HL-60 (cell line): ENCODE data around the gene OR2A12.
"Not testable (repeated sequence)": the region's sequence is repeated elsewhere in the genome, so short reads cannot be mapped to it uniquely, and the experiment has no call there.

Source experiments
- DNase-seq, 2 experiments: peaks; one replicate each; pipeline ENCODE4 v3.0.0-alpha.2; 2010 to 2020; ENCODE audit warnings: low read depth in 1 of 2, low spot score in 1 of 2
- H3K27ac ChIP-seq: fragments of 250-450 bp; sonication (Bioruptor Pico); replicated peaks from 2 replicates; pipeline ENCODE4 v1.5.1; 2020; ENCODE audit warnings: mild to moderate bottlenecking, moderate library complexity
- H3K27me3 ChIP-seq: fragments of 250-450 bp; sonication (Bioruptor Pico); 2 replicates; pipeline ENCODE4 v1.5.1; 2021; ENCODE audit warnings: mild to moderate bottlenecking, moderate library complexity; ENCODE audit not compliant: insufficient read depth, poor library complexity, severe bottlenecking
- H3K4me3 ChIP-seq: replicated peaks from 2 replicates; pipeline ENCODE4 v1.5.1; 2011; ENCODE audit warnings: mild to moderate bottlenecking, control low read depth, low read length; ENCODE audit not compliant: insufficient read depth
- CTCF ChIP-seq: IDR thresholded peaks from one replicate; pipeline ENCODE4 v1.5.1; 2011; ENCODE audit warnings: low read length, control low read depth, inconsistent platforms; ENCODE audit not compliant: insufficient read depth
- GABPA ChIP-seq: IDR thresholded peaks from 2 replicates; pipeline ENCODE4 v1.6.1; 2012; ENCODE audit warnings: low read depth
- POLR2AphosphoS5 ChIP-seq: IDR thresholded peaks from 2 replicates; pipeline ENCODE4 v1.6.1; 2012; ENCODE audit warnings: low read depth
- SPI1 ChIP-seq: IDR thresholded peaks from 2 replicates; pipeline ENCODE4 v1.6.1; 2012; ENCODE audit warnings: low read depth, mild to moderate bottlenecking, borderline replicate concordance
- TF ChIP-seq, protein P1 (sequence below): IDR thresholded peaks from 2 replicates; pipeline ENCODE4 v1.6.1; 2012; ENCODE audit warnings: low read depth; ENCODE audit not compliant: insufficient replicate concordance

The OR2A12 gene

DNA sequence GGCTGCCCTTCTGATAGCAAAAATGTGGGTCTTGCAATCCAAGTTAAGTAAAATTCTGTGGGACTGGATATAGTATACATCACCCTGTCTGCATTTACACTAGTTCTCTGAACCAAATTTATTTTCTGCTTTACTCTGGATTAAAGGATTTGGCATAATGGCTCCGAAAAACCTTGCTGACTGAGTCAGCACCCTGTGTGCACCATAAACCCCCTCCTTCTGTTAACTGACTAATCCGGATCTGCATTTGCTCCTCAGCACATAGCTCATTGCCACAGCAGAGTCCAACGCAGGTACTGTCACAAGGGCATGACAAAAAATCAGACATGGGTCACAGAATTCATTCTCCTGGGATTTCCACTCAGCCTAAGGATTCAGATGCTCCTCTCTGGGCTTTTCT, 36.0 kb upstream of the OR2A12 start:
- TF ChIP-seq, protein P1, sequence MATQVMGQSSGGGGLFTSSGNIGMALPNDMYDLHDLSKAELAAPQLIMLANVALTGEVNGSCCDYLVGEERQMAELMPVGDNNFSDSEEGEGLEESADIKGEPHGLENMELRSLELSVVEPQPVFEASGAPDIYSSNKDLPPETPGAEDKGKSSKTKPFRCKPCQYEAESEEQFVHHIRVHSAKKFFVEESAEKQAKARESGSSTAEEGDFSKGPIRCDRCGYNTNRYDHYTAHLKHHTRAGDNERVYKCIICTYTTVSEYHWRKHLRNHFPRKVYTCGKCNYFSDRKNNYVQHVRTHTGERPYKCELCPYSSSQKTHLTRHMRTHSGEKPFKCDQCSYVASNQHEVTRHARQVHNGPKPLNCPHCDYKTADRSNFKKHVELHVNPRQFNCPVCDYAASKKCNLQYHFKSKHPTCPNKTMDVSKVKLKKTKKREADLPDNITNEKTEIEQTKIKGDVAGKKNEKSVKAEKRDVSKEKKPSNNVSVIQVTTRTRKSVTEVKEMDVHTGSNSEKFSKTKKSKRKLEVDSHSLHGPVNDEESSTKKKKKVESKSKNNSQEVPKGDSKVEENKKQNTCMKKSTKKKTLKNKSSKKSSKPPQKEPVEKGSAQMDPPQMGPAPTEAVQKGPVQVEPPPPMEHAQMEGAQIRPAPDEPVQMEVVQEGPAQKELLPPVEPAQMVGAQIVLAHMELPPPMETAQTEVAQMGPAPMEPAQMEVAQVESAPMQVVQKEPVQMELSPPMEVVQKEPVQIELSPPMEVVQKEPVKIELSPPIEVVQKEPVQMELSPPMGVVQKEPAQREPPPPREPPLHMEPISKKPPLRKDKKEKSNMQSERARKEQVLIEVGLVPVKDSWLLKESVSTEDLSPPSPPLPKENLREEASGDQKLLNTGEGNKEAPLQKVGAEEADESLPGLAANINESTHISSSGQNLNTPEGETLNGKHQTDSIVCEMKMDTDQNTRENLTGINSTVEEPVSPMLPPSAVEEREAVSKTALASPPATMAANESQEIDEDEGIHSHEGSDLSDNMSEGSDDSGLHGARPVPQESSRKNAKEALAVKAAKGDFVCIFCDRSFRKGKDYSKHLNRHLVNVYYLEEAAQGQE, result no peak
- TF ChIP-seq POLR2AphosphoS5, result no peak
- TF ChIP-seq SPI1, result no peak
- TF ChIP-seq CTCF, result no peak
- no peak for TF ChIP-seq GABPA
- Histone ChIP-seq H3K27me3 (no peaks in the 10 kb centered on the region), H3K4me3 (no peak overlapping the region), H3K27ac (no peak overlapping the region)
- no peak for DNase-seq

- H3K27ac ChIP-seq, H3K27me3 ChIP-seq, H3K4me3 ChIP-seq, DNase-seq: not testable (repeated sequence)
Measured at GRCh38 chr7:144050884-144051283, 35.2 kb upstream of the OR2A12 start.

DNA sequence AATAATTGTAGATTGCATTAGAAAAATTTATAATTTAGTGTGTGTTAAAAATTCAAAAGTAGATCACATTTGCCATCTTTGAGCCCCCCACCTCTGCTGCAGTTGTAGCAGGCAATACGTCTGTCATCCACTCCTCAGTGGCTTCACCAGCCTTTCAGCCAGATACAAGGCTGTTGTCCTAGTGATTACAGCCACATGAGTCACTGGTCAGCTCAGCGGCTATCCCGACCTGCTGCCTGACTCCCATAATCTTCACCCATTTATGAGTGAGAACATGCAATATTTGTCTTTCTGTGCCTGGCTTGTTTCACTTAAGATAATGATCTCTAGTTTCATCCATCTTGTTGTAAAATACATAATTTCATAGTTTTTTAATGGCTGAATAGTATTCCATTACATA, 28.1 kb upstream of the OR2A12 start:
- TF ChIP-seq GABPA, result no peak
- TF ChIP-seq CTCF, result no peak
- no peak for TF ChIP-seq SPI1
- no peak for TF ChIP-seq POLR2AphosphoS5
- TF ChIP-seq, protein P1, result no peak
- no peak for DNase-seq
- Histone ChIP-seq H3K27me3 (no peaks in the 10 kb centered on the region), H3K4me3 (no peak overlapping the region), H3K27ac (no peak overlapping the region)

GRCh38 chr7:144063710-144064109, 22.4 kb upstream of the OR2A12 start:
- no peak for DNase-seq
- no peak for TF ChIP-seq GABPA
- no peak for TF ChIP-seq SPI1
- TF ChIP-seq, protein P1, result no peak
- no peak for TF ChIP-seq CTCF
- no peak for TF ChIP-seq POLR2AphosphoS5
- no peak overlapping the region for H3K27ac ChIP-seq
- H3K27me3 ChIP-seq, result no peaks in the 10 kb centered on the region
- H3K4me3 ChIP-seq, result no peak overlapping the region
